HEK293 (cell line): ENCODE results near the gene CERS5.

Experiments
- CTCF ChIA-PET: fragments of 350-600 bp; formaldehyde crosslinking; extraction: SDS; loops from one replicate; lab custom pipeline; 2021; ENCODE audit warnings: antibody characterized with exemption; lab: Yijun Ruan, JAX
- POLR2A ChIA-PET: fragments of 300-600 bp; formaldehyde crosslinking; extraction: SDS; loops from one replicate; lab custom pipeline; 2020; ENCODE audit warnings: antibody characterized with exemption, inconsistent platforms; lab: Yijun Ruan, JAX
- H3K27ac ChIP-seq: fragments of 200-500 bp; sonication (Bioruptor generic); 2 replicates; pipeline ENCODE4 v1.5.1; 2014; ENCODE audit warnings: low read depth, low read length, control low read depth, inconsistent platforms; ENCODE audit errors: extremely low read depth
- H3K36me3 ChIP-seq, 2 experiments: fragments of 200-500 bp in 1 of 2; sonication (Bioruptor generic) in 1 of 2; 1 replicate in 1 of 2; 2 replicates in 1 of 2; pipeline ENCODE4 v1.5.1; 2014 to 2017; ENCODE audit warnings: inconsistent platforms in 2 of 2, low read length in 2 of 2; ENCODE audit not compliant: control insufficient read depth in 2 of 2, insufficient read depth in 1 of 2
- H3K4me1 ChIP-seq: fragments of 200-500 bp; sonication (Bioruptor generic); 2 replicates; pipeline ENCODE4 v1.5.1; 2014; ENCODE audit warnings: mild to moderate bottlenecking, low read length, inconsistent platforms; ENCODE audit not compliant: control insufficient read depth, insufficient read depth
- H3K4me3 ChIP-seq: 2 replicates; pipeline ENCODE4 v1.5.1; 2011; ENCODE audit warnings: low read depth, mild to moderate bottlenecking, control low read depth, low read length, moderate library complexity
- H3K9me3 ChIP-seq: fragments of 200-500 bp; sonication (Bioruptor generic); 2 replicates; pipeline ENCODE4 v1.5.1; 2014; ENCODE audit warnings: low read depth, low read length, inconsistent platforms; ENCODE audit not compliant: control insufficient read depth, insufficient read depth
- PRDM1 ChIP-seq: fragments of 450-650 bp; formaldehyde crosslinking; IDR thresholded peaks from 2 replicates; pipeline ENCODE4; 2016; ENCODE audit warnings: missing biosample characterization, missing genetic modification characterization
- SCRT2 ChIP-seq: fragments of 450-650 bp; formaldehyde crosslinking; IDR thresholded peaks from 2 replicates; pipeline ENCODE4 v1.5.1; 2016; ENCODE audit warnings: missing biosample characterization, missing genetic modification characterization
- YY2 ChIP-seq: fragments of 450-650 bp; formaldehyde crosslinking; IDR thresholded peaks from 2 replicates; pipeline ENCODE4 v1.5.1; 2016; ENCODE audit warnings: missing biosample characterization, missing genetic modification characterization
- ZBTB17 ChIP-seq: fragments of 450-650 bp; formaldehyde crosslinking; IDR thresholded peaks from 2 replicates; pipeline ENCODE4 v1.5.1; 2016; ENCODE audit warnings: missing biosample characterization, missing genetic modification characterization
- ZBTB20 ChIP-seq: fragments of 450-650 bp; formaldehyde crosslinking; IDR thresholded peaks from 2 replicates; pipeline ENCODE4 v1.5.1; 2016; ENCODE audit warnings: missing biosample characterization, missing genetic modification characterization
- ZFP37 ChIP-seq: fragments of 450-650 bp; formaldehyde crosslinking; IDR thresholded peaks from 2 replicates; pipeline ENCODE4 v1.5.1; 2016; ENCODE audit warnings: missing biosample characterization, missing genetic modification characterization
- ZNF16 ChIP-seq: fragments of 450-650 bp; formaldehyde crosslinking; IDR thresholded peaks from 2 replicates; pipeline ENCODE4 v1.5.1; 2016; ENCODE audit warnings: low read depth, missing biosample characterization, missing genetic modification characterization
- ZNF24 ChIP-seq: fragments of 450-650 bp; formaldehyde crosslinking; IDR thresholded peaks from 2 replicates; pipeline ENCODE4 v1.5.1; 2016; ENCODE audit warnings: missing biosample characterization, missing genetic modification characterization
- ZNF335 ChIP-seq: fragments of 450-650 bp; formaldehyde crosslinking; conservative IDR thresholded peaks from 2 replicates; pipeline ENCODE4 v1.5.1; 2016; ENCODE audit warnings: missing biosample characterization, missing genetic modification characterization
- ZNF391 ChIP-seq: fragments of 450-650 bp; formaldehyde crosslinking; IDR thresholded peaks from 2 replicates; pipeline ENCODE4 v1.5.1; 2016; ENCODE audit warnings: low read depth, missing biosample characterization, missing genetic modification characterization, borderline replicate concordance
- ZNF394 ChIP-seq: fragments of 450-650 bp; formaldehyde crosslinking; IDR thresholded peaks from 2 replicates; pipeline ENCODE4 v1.5.1; 2016; ENCODE audit warnings: missing biosample characterization, missing genetic modification characterization, mild to moderate bottlenecking, moderate library complexity, borderline replicate concordance
- ZNF600 ChIP-seq: fragments of 450-650 bp; formaldehyde crosslinking; IDR thresholded peaks from 2 replicates; pipeline ENCODE4 v1.5.1; 2016; ENCODE audit warnings: missing biosample characterization, missing genetic modification characterization
- ZNF610 ChIP-seq: fragments of 450-650 bp; formaldehyde crosslinking; IDR thresholded peaks from 2 replicates; pipeline ENCODE4 v1.5.1; 2016; ENCODE audit warnings: missing biosample characterization, missing genetic modification characterization, borderline replicate concordance
- ZNF626 ChIP-seq: fragments of 450-650 bp; sonication (Bioruptor Pico); formaldehyde crosslinking; IDR thresholded peaks from 2 replicates; pipeline ENCODE4 v1.5.1; 2018; ENCODE audit warnings: missing biosample characterization, missing genetic modification characterization, inconsistent platforms
- ZNF664 ChIP-seq: fragments of 450-650 bp; formaldehyde crosslinking; IDR thresholded peaks from 2 replicates; pipeline ENCODE4 v1.5.1; 2016; ENCODE audit warnings: missing biosample characterization, missing genetic modification characterization
- ZSCAN23 ChIP-seq: fragments of 450-650 bp; formaldehyde crosslinking; IDR thresholded peaks from 2 replicates; pipeline ENCODE4 v1.5.1; 2016; ENCODE audit warnings: missing biosample characterization, missing genetic modification characterization
- TF ChIP-seq, protein P1 (sequence below): fragments of 450-650 bp; formaldehyde crosslinking; IDR thresholded peaks from 2 replicates; pipeline ENCODE4 v1.5.1; 2016; ENCODE audit warnings: missing biosample characterization, missing genetic modification characterization, low read depth
- TF ChIP-seq, protein P2 (sequence below): fragments of 450-650 bp; formaldehyde crosslinking; IDR thresholded peaks from 2 replicates; pipeline ENCODE4 v1.5.1; 2016; ENCODE audit warnings: missing biosample characterization, missing genetic modification characterization
- TF ChIP-seq, protein P3 (sequence below): fragments of 450-650 bp; formaldehyde crosslinking; IDR thresholded peaks from 2 replicates; pipeline ENCODE4 v1.5.1; 2016; ENCODE audit warnings: missing biosample characterization, missing genetic modification characterization
- TF ChIP-seq, protein P4 (sequence below): fragments of 450-650 bp; formaldehyde crosslinking; optimal IDR thresholded peaks from 2 replicates; pipeline ENCODE3; 2016; ENCODE audit warnings: missing biosample characterization, mild to moderate bottlenecking, missing genetic modification characterization
- TF ChIP-seq, protein P5 (sequence below): sonication (generic); formaldehyde crosslinking; IDR thresholded peaks from 2 replicates; pipeline ENCODE4 v1.8.1; 2022; ENCODE audit warnings: mild to moderate bottlenecking, moderate library complexity, missing genetic modification reagents
- TF ChIP-seq, protein P6 (sequence below): fragments of 450-650 bp; formaldehyde crosslinking; IDR thresholded peaks from 2 replicates; pipeline ENCODE4 v1.5.1; 2016; ENCODE audit warnings: missing biosample characterization, missing genetic modification characterization

CERS5 gene

DNA sequence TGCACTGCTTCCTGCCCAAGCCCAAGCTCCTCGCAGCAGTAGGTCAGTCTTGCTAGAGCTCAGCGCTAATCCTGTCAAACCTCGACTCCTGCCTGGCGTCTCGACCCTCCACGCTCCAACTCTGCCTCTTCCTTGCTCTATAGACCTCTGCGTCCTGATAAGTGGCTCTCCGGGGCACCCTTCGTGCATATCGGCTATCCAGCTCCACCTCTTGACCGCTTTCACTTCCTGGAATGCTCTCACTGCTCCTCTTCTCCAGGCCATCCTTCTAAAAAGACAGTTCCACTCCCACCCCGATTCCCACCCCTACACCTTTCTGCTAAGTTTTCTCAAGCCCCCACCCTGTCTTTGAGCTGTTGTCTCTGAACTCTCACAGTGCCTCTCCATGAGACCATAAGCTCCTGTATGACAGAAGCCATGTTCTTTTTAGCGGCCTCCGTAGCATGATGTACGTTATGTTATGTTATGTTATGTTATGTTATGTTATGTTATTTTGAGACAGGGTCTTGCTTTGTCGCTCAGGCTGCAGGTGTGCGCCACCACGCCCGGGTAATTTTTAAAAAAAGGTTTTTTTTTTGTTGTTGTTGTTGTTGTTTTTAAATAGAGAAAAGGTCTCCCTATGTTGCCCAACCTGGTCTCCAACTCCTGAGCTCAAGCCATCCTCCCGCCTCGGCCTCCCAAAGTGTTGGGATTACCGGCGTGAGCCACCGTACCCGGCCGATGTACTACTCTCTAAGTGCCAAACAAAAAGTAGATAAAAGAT is 54.5 kb downstream of the CERS5 start:
- Histone ChIP-seq H3K27ac (peak overlapping the region; percentile 65), H3K4me1 (peaks cover 6% of the 10 kb centered on the region; the same call in 1 of the 2 replicates), H3K9me3 (no peaks in the 10 kb centered on the region), H3K4me3 (peak overlapping the region; percentile 75), H3K36me3 (peaks cover 0 to 10% of the 10 kb centered on the region in 2 experiments; a peak in 2 of 3 replicates)
- ChIA-PET POLR2A (interaction anchor here (0.6 to 5.0 kb wide), 32 partner anchors 8 to 425 kb away, joined by 3 to 68 read pairs (median 4); partner anchors contain the start of genes CERS5, GPD1, LIMA1 and RACGAP1), CTCF (interaction anchor here (0.6 to 5.1 kb wide), 25 partner anchors 9 to 631 kb away, joined by 3 to 53 read pairs (median 5); partner anchors contain the start of genes CERS5, DIP2B, GPD1 and SMARCD1)
- TF ChIP-seq, protein P1, sequence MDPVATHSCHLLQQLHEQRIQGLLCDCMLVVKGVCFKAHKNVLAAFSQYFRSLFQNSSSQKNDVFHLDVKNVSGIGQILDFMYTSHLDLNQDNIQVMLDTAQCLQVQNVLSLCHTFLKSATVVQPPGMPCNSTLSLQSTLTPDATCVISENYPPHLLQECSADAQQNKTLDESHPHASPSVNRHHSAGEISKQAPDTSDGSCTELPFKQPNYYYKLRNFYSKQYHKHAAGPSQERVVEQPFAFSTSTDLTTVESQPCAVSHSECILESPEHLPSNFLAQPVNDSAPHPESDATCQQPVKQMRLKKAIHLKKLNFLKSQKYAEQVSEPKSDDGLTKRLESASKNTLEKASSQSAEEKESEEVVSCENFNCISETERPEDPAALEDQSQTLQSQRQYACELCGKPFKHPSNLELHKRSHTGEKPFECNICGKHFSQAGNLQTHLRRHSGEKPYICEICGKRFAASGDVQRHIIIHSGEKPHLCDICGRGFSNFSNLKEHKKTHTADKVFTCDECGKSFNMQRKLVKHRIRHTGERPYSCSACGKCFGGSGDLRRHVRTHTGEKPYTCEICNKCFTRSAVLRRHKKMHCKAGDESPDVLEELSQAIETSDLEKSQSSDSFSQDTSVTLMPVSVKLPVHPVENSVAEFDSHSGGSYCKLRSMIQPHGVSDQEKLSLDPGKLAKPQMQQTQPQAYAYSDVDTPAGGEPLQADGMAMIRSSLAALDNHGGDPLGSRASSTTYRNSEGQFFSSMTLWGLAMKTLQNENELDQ = no peak
- TF ChIP-seq, protein P2, sequence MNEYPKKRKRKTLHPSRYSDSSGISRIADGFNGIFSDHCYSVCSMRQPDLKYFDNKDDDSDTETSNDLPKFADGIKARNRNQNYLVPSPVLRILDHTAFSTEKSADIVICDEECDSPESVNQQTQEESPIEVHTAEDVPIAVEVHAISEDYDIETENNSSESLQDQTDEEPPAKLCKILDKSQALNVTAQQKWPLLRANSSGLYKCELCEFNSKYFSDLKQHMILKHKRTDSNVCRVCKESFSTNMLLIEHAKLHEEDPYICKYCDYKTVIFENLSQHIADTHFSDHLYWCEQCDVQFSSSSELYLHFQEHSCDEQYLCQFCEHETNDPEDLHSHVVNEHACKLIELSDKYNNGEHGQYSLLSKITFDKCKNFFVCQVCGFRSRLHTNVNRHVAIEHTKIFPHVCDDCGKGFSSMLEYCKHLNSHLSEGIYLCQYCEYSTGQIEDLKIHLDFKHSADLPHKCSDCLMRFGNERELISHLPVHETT (tag by site-specific recombination) = 0 out of 2 replicates have a peak, but pooled peaks have one; percentile 3
- TF ChIP-seq ZNF610 (tag by site-specific recombination) (peak; percentile 4; the same call in 1 of the 2 replicates), ZNF600 (tag by site-specific recombination) (peak; percentile 52; the same call in 1 of the 2 replicates), ZSCAN23 (tag by site-specific recombination) (no peak), ZBTB20 (tag by site-specific recombination) (peak; percentile 14), ZNF24 (0 out of 2 replicates have a peak, but pooled peaks have one; percentile 5), PRDM1 (peak; percentile 66), ZNF16 (tag by site-specific recombination) (no peak), ZBTB17 (peak; percentile 99), ZNF391 (tag by site-specific recombination) (0 out of 2 replicates have a peak, but pooled peaks have one; percentile 6), ZNF664 (tag by site-specific recombination) (0 out of 2 replicates have a peak, but pooled peaks have one; percentile 13), ZNF394 (tag by site-specific recombination) (0 out of 2 replicates have a peak, but pooled peaks have one; percentile 7), YY2 (no peak), ZNF335 (tag by site-specific recombination) (peak; percentile 90), SCRT2 (0 out of 2 replicates have a peak, but pooled peaks have one; percentile 3), ZFP37 (tag by site-specific recombination) (0 out of 2 replicates have a peak, but pooled peaks have one; percentile 12), ZNF626 (tag by site-specific recombination) (no peak)
- TF ChIP-seq, protein P3, sequence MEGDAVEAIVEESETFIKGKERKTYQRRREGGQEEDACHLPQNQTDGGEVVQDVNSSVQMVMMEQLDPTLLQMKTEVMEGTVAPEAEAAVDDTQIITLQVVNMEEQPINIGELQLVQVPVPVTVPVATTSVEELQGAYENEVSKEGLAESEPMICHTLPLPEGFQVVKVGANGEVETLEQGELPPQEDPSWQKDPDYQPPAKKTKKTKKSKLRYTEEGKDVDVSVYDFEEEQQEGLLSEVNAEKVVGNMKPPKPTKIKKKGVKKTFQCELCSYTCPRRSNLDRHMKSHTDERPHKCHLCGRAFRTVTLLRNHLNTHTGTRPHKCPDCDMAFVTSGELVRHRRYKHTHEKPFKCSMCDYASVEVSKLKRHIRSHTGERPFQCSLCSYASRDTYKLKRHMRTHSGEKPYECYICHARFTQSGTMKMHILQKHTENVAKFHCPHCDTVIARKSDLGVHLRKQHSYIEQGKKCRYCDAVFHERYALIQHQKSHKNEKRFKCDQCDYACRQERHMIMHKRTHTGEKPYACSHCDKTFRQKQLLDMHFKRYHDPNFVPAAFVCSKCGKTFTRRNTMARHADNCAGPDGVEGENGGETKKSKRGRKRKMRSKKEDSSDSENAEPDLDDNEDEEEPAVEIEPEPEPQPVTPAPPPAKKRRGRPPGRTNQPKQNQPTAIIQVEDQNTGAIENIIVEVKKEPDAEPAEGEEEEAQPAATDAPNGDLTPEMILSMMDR = 0 out of 2 replicates have a peak, but pooled peaks have one; percentile 43
- TF ChIP-seq, protein P4, sequence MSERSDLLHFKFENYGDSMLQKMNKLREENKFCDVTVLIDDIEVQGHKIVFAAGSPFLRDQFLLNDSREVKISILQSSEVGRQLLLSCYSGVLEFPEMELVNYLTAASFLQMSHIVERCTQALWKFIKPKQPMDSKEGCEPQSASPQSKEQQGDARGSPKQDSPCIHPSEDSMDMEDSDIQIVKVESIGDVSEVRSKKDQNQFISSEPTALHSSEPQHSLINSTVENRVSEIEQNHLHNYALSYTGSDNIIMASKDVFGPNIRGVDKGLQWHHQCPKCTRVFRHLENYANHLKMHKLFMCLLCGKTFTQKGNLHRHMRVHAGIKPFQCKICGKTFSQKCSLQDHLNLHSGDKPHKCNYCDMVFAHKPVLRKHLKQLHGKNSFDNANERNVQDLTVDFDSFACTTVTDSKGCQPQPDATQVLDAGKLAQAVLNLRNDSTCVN (tag by site-specific recombination) = peak; percentile 2
- TF ChIP-seq, protein P5, sequence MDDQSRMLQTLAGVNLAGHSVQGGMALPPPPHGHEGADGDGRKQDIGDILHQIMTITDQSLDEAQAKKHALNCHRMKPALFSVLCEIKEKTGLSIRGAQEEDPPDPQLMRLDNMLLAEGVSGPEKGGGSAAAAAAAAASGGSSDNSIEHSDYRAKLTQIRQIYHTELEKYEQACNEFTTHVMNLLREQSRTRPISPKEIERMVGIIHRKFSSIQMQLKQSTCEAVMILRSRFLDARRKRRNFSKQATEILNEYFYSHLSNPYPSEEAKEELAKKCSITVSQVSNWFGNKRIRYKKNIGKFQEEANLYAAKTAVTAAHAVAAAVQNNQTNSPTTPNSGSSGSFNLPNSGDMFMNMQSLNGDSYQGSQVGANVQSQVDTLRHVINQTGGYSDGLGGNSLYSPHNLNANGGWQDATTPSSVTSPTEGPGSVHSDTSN (CRISPR knock-in tag) = no peak
- TF ChIP-seq, protein P6, sequence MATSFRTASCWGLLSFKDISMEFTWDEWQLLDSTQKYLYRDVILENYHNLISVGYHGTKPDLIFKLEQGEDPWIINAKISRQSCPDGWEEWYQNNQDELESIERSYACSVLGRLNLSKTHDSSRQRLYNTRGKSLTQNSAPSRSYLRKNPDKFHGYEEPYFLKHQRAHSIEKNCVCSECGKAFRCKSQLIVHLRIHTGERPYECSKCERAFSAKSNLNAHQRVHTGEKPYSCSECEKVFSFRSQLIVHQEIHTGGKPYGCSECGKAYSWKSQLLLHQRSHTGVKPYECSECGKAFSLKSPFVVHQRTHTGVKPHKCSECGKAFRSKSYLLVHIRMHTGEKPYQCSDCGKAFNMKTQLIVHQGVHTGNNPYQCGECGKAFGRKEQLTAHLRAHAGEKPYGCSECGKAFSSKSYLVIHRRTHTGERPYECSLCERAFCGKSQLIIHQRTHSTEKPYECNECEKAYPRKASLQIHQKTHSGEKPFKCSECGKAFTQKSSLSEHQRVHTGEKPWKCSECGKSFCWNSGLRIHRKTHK (tag by site-specific recombination) = no peak
